ENCODE results near the gene PCNX2.

PCNX2 gene

GRCh38 chr1:233316473-233316872 is 20.9 kb upstream of the PCNX2 start:
- Histone ChIP-seq H3K36me3 (ENCODE audit: low read depth) (no peaks in the 10 kb centered on the region), H3K4me1 (ENCODE audit: insufficient read depth, poor library complexity, severe bottlenecking) (no peaks in the 10 kb centered on the region), H3K27ac (ENCODE audit: poor library complexity, severe bottlenecking) (no peak overlapping the region), H3K4me3 (ENCODE audit: severe bottlenecking) (no peak overlapping the region), H3K27me3 (ENCODE audit: insufficient read depth, poor library complexity, severe bottlenecking) (no peaks in the 10 kb centered on the region), H3K9me3 (ENCODE audit: severe bottlenecking) (no peaks in the 10 kb centered on the region)
- DNase-seq (ENCODE audit: low spot score) (no peak), ATAC-seq (ENCODE audit: low read depth) (no peak)
- TF ChIP-seq CTCF (IDR thresholded peaks at IDR 0.05; ENCODE audit: poor library complexity, severe bottlenecking): no peak

GRCh38 chr1:233315718-233316301 is 20.3 kb upstream of the PCNX2 start:
- no peaks in the 10 kb centered on the region for H3K9me3 ChIP-seq (ENCODE audit: severe bottlenecking)
- no peaks in the 10 kb centered on the region for H3K27me3 ChIP-seq (ENCODE audit: insufficient read depth, poor library complexity, severe bottlenecking)
- DNase-seq (ENCODE audit: low spot score): no peak
- H3K4me1 ChIP-seq (ENCODE audit: insufficient read depth, poor library complexity, severe bottlenecking): no peaks in the 10 kb centered on the region
- no peak for TF ChIP-seq CTCF (IDR thresholded peaks at IDR 0.05; ENCODE audit: poor library complexity, severe bottlenecking)
- H3K27ac ChIP-seq (ENCODE audit: poor library complexity, severe bottlenecking): no peak overlapping the region
- no peak for ATAC-seq (ENCODE audit: low read depth)
- no peaks in the 10 kb centered on the region for H3K36me3 ChIP-seq (ENCODE audit: low read depth)
- no peak overlapping the region for H3K4me3 ChIP-seq (ENCODE audit: severe bottlenecking)

GRCh38 chr1:233313434-233314155 is 18.1 kb upstream of the PCNX2 start:
- Histone ChIP-seq H3K4me1 (ENCODE audit: insufficient read depth, poor library complexity, severe bottlenecking) (no peaks in the 10 kb centered on the region), H3K27ac (ENCODE audit: poor library complexity, severe bottlenecking) (no peak overlapping the region), H3K36me3 (ENCODE audit: low read depth) (no peaks in the 10 kb centered on the region), H3K27me3 (ENCODE audit: insufficient read depth, poor library complexity, severe bottlenecking) (no peaks in the 10 kb centered on the region), H3K9me3 (ENCODE audit: severe bottlenecking) (no peaks in the 10 kb centered on the region), H3K4me3 (ENCODE audit: severe bottlenecking) (no peak overlapping the region)
- no peak for TF ChIP-seq CTCF (IDR thresholded peaks at IDR 0.05; ENCODE audit: poor library complexity, severe bottlenecking)
- no peak for ATAC-seq (ENCODE audit: low read depth)
- no peak for DNase-seq (ENCODE audit: low spot score)

- Histone ChIP-seq H3K27me3 (ENCODE audit: insufficient read depth, poor library complexity, severe bottlenecking) (no peaks in the 10 kb centered on the region), H3K4me3 (ENCODE audit: severe bottlenecking) (no peak overlapping the region), H3K4me1 (ENCODE audit: insufficient read depth, poor library complexity, severe bottlenecking) (no peaks in the 10 kb centered on the region), H3K27ac (ENCODE audit: poor library complexity, severe bottlenecking) (no peak overlapping the region), H3K36me3 (ENCODE audit: low read depth) (no peaks in the 10 kb centered on the region), H3K9me3 (ENCODE audit: severe bottlenecking) (no peaks in the 10 kb centered on the region)
- ATAC-seq (ENCODE audit: low read depth) (no peak), DNase-seq (ENCODE audit: low spot score) (no peak)
- TF ChIP-seq CTCF (IDR thresholded peaks at IDR 0.05; ENCODE audit: poor library complexity, severe bottlenecking): peak; percentile 74
These were observed 9.1 kb upstream of the PCNX2 start for GRCh38 chr1:233304489-233305102.

GRCh38 chr1:233300326-233300725 is 4.8 kb upstream of the PCNX2 start:
- DNase-seq (ENCODE audit: low spot score): no peak
- no peaks in the 10 kb centered on the region for H3K36me3 ChIP-seq (ENCODE audit: low read depth)
- no peaks in the 10 kb centered on the region for H3K9me3 ChIP-seq (ENCODE audit: severe bottlenecking)
- no peak for TF ChIP-seq CTCF (IDR thresholded peaks at IDR 0.05; ENCODE audit: poor library complexity, severe bottlenecking)
- no peak overlapping the region for H3K4me3 ChIP-seq (ENCODE audit: severe bottlenecking)
- no peaks in the 10 kb centered on the region for H3K4me1 ChIP-seq (ENCODE audit: insufficient read depth, poor library complexity, severe bottlenecking)
- no peak overlapping the region for H3K27ac ChIP-seq (ENCODE audit: poor library complexity, severe bottlenecking)
- ATAC-seq (ENCODE audit: low read depth): no peak
- H3K27me3 ChIP-seq (ENCODE audit: insufficient read depth, poor library complexity, severe bottlenecking): no peaks in the 10 kb centered on the region

All from RWPE2 (cell line).